Lung (tissue), 12 donors: ENCODE data around the gene RASA3. TPM values are rescaled to one million over a fixed set of nuclear protein-coding genes. Genes with fewer than 3 reads are reported as not detected.

Experiments used
- ATAC-seq: fragments of 200-7000 bp; cut with Tn5 transposase; one replicate; pipeline ENCODE4 v1.9.1; 2020; ENCODE audit warnings: moderate number of reproducible peaks; ENCODE audit not compliant: insufficient read depth, low FRiP score
- DNase-seq, 3 donors: peaks; one replicate each; pipeline ENCODE4 v3.0.0-alpha.2; 2013 to 2017
- H3K27ac ChIP-seq, 2 donors: one replicate each; pipeline ENCODE4 v1.5.1; 2013; ENCODE audit warnings: mild to moderate bottlenecking in 2 of 2, moderate library complexity in 2 of 2, control low read depth in 1 of 2, inconsistent platforms in 1 of 2, low read depth in 1 of 2, low read length in 1 of 2
- H3K27me3 ChIP-seq, 3 donors: one replicate each; pipeline ENCODE4 v1.5.1; 2013; ENCODE audit warnings: low read length in 2 of 3; ENCODE audit not compliant: control insufficient read depth in 3 of 3, insufficient read depth in 3 of 3
- H3K36me3 ChIP-seq, 4 donors: one replicate each; pipeline ENCODE4 v1.5.1; 2013; ENCODE audit warnings: low read length in 4 of 4, mild to moderate bottlenecking in 1 of 4, moderate library complexity in 1 of 4; ENCODE audit not compliant: control insufficient read depth in 4 of 4, insufficient read depth in 4 of 4
- H3K4me1 ChIP-seq, 5 donors: one replicate each; pipeline ENCODE4 v1.5.1; 2013; ENCODE audit warnings: low read length in 5 of 5, mild to moderate bottlenecking in 2 of 5, moderate library complexity in 1 of 5; ENCODE audit not compliant: control insufficient read depth in 5 of 5, insufficient read depth in 5 of 5
- H3K4me3 ChIP-seq: one replicate; pipeline ENCODE4 v1.5.1; 2013; ENCODE audit warnings: mild to moderate bottlenecking, control low read depth, moderate library complexity
- H3K9ac ChIP-seq, 2 donors: one replicate each; pipeline ENCODE4 v1.5.1; 2013; ENCODE audit warnings: low read length in 2 of 2, control low read depth in 1 of 2; ENCODE audit not compliant: insufficient read depth in 1 of 2
- H3K9me3 ChIP-seq, 4 donors: one replicate each; pipeline ENCODE4 v1.5.1; 2013; ENCODE audit warnings: low read length in 3 of 4, mild to moderate bottlenecking in 1 of 4, moderate library complexity in 1 of 4; ENCODE audit not compliant: control insufficient read depth in 4 of 4, insufficient read depth in 3 of 4
- WGBS, 2 donors: extraction: QIAGEN DNeasy Blood & Tissue Kit; methylation state at CpG; one replicate each; pipeline ENCODE4 v1.1.7; 2013; 5-methylcytosine and 5-hydroxymethylcytosine counted together
- polyA plus RNA-seq, 2 donors: library from polyadenylated mRNA; stranded (reverse); fragments of 200-250 nt; gene quantifications; one replicate each; pipeline ENCODE4 v1.2.1, GENCODE V29; 2013
- total RNA-seq, 2 donors: library from RNA; depleted of rRNA in 1 of 2; stranded (reverse); fragments of >200 nt in 1 of 2; gene quantifications; one replicate each; pipeline ENCODE4 v1.2.1, GENCODE V29; 2014 to 2021
- TF ChIP-seq, protein P1 (sequence below): IDR thresholded peaks from 2 replicates; pipeline ENCODE4 v1.5.1; 2012; ENCODE audit warnings: mild to moderate bottlenecking; ENCODE audit errors: control extremely low read depth, extremely low read depth
- donor health status: control.
- donor health status: control.
- donor health status: Bipolar disorder and iron deficiency.
- donor health status: healthy.
- donor health status: DM: yes; HTN: yes; CAD: no.

Gene RASA3
- total and polyA plus RNA-seq, 4 donors: 7.4 to 22.8 (median 16.2) TPM

DNA sequence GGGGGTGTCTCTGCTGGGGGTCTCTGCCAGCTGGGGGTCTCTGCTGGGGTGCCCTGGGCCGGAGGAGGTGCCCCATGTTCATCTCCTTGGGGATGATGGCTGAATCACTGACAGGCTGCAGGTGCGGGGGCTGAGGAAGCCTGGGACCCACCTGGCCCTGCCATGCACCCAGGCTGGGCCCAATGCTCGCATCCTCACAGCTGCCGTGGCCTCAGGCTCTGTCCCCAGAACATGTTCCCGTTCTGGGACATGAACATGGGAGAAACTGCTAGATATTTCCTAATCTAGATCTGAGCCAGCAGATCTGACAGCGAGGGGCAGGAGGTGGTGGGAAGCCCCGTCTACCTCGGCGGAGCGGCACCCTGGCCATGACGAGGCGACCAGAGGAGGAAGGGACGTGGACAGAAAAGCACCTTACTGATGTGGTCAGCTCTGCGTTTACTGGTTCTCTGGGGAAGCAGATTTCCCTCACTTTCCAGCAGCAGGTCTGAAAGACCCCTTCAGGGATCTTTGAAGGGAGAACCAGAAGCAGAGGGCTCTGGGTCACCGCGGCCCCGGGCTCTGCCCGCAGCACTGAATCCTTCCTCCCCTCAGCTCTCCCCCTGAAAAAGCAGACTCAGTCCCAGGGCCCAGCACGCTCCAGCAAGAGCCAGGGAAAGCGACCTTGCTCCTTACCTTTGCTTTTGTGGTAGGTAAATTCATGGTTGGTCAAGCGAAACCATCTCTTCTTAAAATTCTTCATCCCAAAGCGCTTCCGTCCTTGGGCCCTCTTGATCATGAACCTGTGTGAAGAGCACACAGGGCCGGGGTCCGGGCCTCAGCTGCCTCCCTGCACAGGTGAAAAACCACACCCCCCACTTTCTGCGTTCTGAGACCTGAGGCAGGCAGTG lies 132.0 kb downstream of the RASA3 start:
- ATAC-seq: no peak
- no peaks in the 10 kb centered on the region for H3K27me3 ChIP-seq
- no peak overlapping the region for H3K27ac ChIP-seq
- H3K9me3 ChIP-seq: no peaks in the 10 kb centered on the region
- peaks cover 0 to 12% (median 4%) of the 10 kb centered on the region in 5 donors for H3K4me1 ChIP-seq
- H3K9ac ChIP-seq: no peak overlapping the region
- TF ChIP-seq, protein P1, sequence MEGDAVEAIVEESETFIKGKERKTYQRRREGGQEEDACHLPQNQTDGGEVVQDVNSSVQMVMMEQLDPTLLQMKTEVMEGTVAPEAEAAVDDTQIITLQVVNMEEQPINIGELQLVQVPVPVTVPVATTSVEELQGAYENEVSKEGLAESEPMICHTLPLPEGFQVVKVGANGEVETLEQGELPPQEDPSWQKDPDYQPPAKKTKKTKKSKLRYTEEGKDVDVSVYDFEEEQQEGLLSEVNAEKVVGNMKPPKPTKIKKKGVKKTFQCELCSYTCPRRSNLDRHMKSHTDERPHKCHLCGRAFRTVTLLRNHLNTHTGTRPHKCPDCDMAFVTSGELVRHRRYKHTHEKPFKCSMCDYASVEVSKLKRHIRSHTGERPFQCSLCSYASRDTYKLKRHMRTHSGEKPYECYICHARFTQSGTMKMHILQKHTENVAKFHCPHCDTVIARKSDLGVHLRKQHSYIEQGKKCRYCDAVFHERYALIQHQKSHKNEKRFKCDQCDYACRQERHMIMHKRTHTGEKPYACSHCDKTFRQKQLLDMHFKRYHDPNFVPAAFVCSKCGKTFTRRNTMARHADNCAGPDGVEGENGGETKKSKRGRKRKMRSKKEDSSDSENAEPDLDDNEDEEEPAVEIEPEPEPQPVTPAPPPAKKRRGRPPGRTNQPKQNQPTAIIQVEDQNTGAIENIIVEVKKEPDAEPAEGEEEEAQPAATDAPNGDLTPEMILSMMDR: no peak
- DNase-seq: no peak
- H3K36me3 ChIP-seq: peaks cover 0 to 33% (median 1%) of the 10 kb centered on the region in 4 donors
- H3K4me3 ChIP-seq: no peak overlapping the region
- WGBS, 2 donors: 94 to 96% methylated on average over 26 of the region's 26 CpGs

DNA sequence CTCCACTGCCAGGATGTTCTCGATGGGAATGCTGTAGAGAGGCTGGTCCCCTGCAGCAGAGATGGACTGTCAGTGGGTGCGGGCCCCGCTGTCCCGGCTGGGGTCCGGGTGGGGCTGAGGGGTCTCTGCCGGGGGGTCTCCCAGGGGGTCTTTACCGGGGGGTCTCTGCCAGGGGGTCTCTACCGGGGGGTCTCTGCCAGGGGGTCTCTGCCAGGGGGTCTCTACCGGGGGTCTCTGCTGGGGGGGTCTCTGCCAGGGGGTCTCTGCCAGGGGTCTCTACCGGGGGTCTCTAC lies 132.9 kb downstream of the RASA3 start:
- Histone ChIP-seq H3K27ac (no peak overlapping the region), H3K9ac (no peak overlapping the region), H3K27me3 (no peaks in the 10 kb centered on the region), H3K9me3 (no peaks in the 10 kb centered on the region), H3K36me3 (peaks cover 0 to 37% (median 4%) of the 10 kb centered on the region in 4 donors), H3K4me1 (peaks cover 0 to 12% (median 4%) of the 10 kb centered on the region in 5 donors), H3K4me3 (no peak overlapping the region)
- TF ChIP-seq, protein P1: no peak
- DNase-seq: no peak
- 86 to 88% methylated on average over 8 to 10 of the region's 10 CpGs for WGBS, 2 donors
- ATAC-seq: no peak

DNA sequence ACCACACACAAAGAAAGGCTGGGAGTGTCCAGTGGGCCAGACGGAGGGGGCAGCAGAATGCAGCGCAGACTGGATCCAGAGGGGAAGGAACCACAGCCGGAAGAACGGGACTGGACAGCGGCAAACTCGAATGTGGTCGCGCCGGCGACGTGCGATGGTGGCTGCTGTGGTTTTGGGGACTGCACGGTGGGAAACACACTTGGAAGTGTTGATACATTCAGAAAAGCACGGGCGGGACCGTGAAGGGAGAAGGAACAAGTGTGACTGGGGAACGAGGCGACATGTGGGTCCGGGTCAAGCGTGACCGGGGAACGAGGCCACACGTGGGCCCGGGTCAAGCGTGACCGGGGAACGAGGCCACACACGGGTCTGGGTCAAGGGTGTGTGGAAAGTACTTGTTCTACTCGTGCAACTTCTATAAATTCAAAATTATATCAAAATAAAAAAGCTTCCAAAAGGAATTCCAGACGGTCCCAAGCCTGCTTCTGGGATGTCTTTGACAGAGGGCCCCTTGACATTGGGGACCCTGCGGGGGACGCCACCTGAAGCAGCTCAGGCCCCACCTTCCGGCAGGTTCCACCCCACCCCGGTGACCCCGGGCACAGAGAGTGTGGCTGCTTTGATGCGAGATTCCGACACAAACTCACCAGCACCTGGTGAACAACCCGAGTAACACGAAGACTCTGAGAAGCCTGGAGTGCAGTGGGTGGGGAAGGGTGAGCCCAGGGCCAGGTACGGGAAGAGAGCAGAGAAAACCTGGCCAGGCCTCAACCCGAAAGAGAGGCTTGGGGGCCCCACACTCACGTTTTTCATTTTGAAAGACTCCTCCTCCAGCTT lies 133.4 kb downstream of the RASA3 start:
- Histone ChIP-seq H3K36me3 (peaks cover 0 to 34% (median 4%) of the 10 kb centered on the region in 4 donors), H3K4me3 (no peak overlapping the region), H3K27me3 (no peaks in the 10 kb centered on the region), H3K4me1 (peaks cover 0 to 12% (median 4%) of the 10 kb centered on the region in 5 donors), H3K9ac (no peak overlapping the region), H3K27ac (peak overlapping the region; percentile 13 to 57), H3K9me3 (no peaks in the 10 kb centered on the region)
- DNase-seq (no peak), ATAC-seq (no peak)
- TF ChIP-seq, protein P1: no peak
- WGBS, 2 donors: 80 to 88% methylated on average over 42 of the region's 42 CpGs
